Thymus (tissue), 11 donors: ENCODE data around the gene SPNS3. TPM values are rescaled to one million over a fixed set of nuclear protein-coding genes. Genes with fewer than 3 reads are reported as not detected.
A peak's percentile ranks its signal among the peaks of the same experiment; 100 is the strongest.

Source experiments
- DNase-seq, 9 donors: peaks; one replicate each; pipeline ENCODE4 v3.0.0-alpha.2; 2013; ENCODE audit warnings: low spot score in 9 of 9, low read depth in 6 of 9, missing footprints in 1 of 9
- H3K27ac ChIP-seq, 2 donors: one replicate each; pipeline ENCODE4 v1.5.1; 2013; ENCODE audit warnings: control low read depth in 1 of 2, low read depth in 1 of 2, low read length in 1 of 2, mild to moderate bottlenecking in 1 of 2, moderate library complexity in 1 of 2
- H3K27me3 ChIP-seq, 2 donors: one replicate each; pipeline ENCODE4 v1.5.1; 2013; ENCODE audit warnings: low read length in 1 of 2; ENCODE audit not compliant: control insufficient read depth in 2 of 2, insufficient read depth in 1 of 2
- H3K36me3 ChIP-seq, 2 donors: one replicate each; pipeline ENCODE4 v1.5.1; 2013; ENCODE audit warnings: low read length in 1 of 2, mild to moderate bottlenecking in 1 of 2, moderate library complexity in 1 of 2; ENCODE audit not compliant: control insufficient read depth in 2 of 2, insufficient read depth in 2 of 2
- H3K4me1 ChIP-seq, 2 donors: one replicate each; pipeline ENCODE4 v1.5.1; 2013; ENCODE audit warnings: low read length in 2 of 2; ENCODE audit not compliant: control insufficient read depth in 2 of 2, insufficient read depth in 2 of 2
- H3K4me3 ChIP-seq, 2 donors: one replicate each; pipeline ENCODE4 v1.5.1; 2013; ENCODE audit warnings: low read length in 2 of 2, control low read depth in 1 of 2, mild to moderate bottlenecking in 1 of 2
- H3K9me3 ChIP-seq, 2 donors: one replicate each; pipeline ENCODE4 v1.5.1; 2013; ENCODE audit warnings: low read length in 1 of 2, mild to moderate bottlenecking in 1 of 2; ENCODE audit not compliant: control insufficient read depth in 2 of 2, insufficient read depth in 1 of 2
- WGBS: extraction: QIAGEN DNeasy Blood & Tissue Kit; methylation state at CpG from one replicate; pipeline ENCODE4 v1.1.7; 2013; 5-methylcytosine and 5-hydroxymethylcytosine counted together
- polyA plus RNA-seq: library from polyadenylated mRNA; stranded (reverse); fragments of 200-250 nt; gene quantifications from one replicate; pipeline ENCODE4 v1.2.3, GENCODE V29; 2013
- total RNA-seq: library from RNA; stranded (reverse); fragments of 120-200 nt; gene quantifications from one replicate; pipeline ENCODE4 v1.2.4, GENCODE V29; 2013
- donor health status: healthy.

Gene SPNS3
- total and polyA plus RNA-seq, 2 donors = 9.1 to 11.5 TPM

- no peak for DNase-seq
- Histone ChIP-seq H3K9me3 (no peaks in the 10 kb centered on the region), H3K4me1 (peaks cover 0 to 15% of the 10 kb centered on the region in 2 donors), H3K36me3 (no peaks in the 10 kb centered on the region), H3K4me3 (no peak overlapping the region), H3K27me3 (no peaks in the 10 kb centered on the region), H3K27ac (no peak overlapping the region)
- WGBS = 95% methylated on average over 11 of the region's 11 CpGs
Observed at GRCh38 chr17:4514779-4515178, 81.0 kb downstream of the SPNS3 start.

- DNase-seq = no peak
- Histone ChIP-seq H3K36me3 (no peaks in the 10 kb centered on the region), H3K27me3 (no peaks in the 10 kb centered on the region), H3K4me1 (peaks cover 0 to 15% of the 10 kb centered on the region in 2 donors), H3K9me3 (no peaks in the 10 kb centered on the region), H3K27ac (no peak overlapping the region), H3K4me3 (no peak overlapping the region)
- 89% methylated on average over 5 of the region's 5 CpGs for WGBS
Observed at GRCh38 chr17:4515501-4515900, 81.8 kb downstream of the SPNS3 start.

GRCh38 chr17:4516735-4517134, 83.0 kb downstream of the SPNS3 start:
- peak in 1 of 9 donors; percentile 19 for DNase-seq
- Histone ChIP-seq H3K4me1 (peaks cover 0 to 15% of the 10 kb centered on the region in 2 donors), H3K36me3 (no peaks in the 10 kb centered on the region), H3K27me3 (no peaks in the 10 kb centered on the region), H3K27ac (peak overlapping the region in 1 of 2 donors; percentile 47), H3K9me3 (no peaks in the 10 kb centered on the region), H3K4me3 (no peak overlapping the region)
- WGBS = 92% methylated on average over 11 of the region's 11 CpGs

- Histone ChIP-seq H3K36me3 (no peaks in the 10 kb centered on the region), H3K27ac (peak overlapping the region in 1 of 2 donors; percentile 32), H3K9me3 (no peaks in the 10 kb centered on the region), H3K27me3 (no peaks in the 10 kb centered on the region), H3K4me3 (no peak overlapping the region), H3K4me1 (peaks cover 0 to 15% of the 10 kb centered on the region in 2 donors)
- DNase-seq = no peak
- 95% methylated on average over 10 of the region's 10 CpGs for WGBS
Observed at GRCh38 chr17:4518901-4519300, 85.2 kb downstream of the SPNS3 start.

- 95% methylated on average over 14 of the region's 14 CpGs for WGBS
Observed at GRCh38 chr17:4519361-4519788, 85.6 kb downstream of the SPNS3 start.

GRCh38 chr17:4520060-4520893, 86.5 kb downstream of the SPNS3 start:
- no peaks in the 10 kb centered on the region for H3K9me3 ChIP-seq
- no peaks in the 10 kb centered on the region for H3K27me3 ChIP-seq
- peaks cover 0 to 15% of the 10 kb centered on the region in 2 donors for H3K4me1 ChIP-seq
- no peak overlapping the region for H3K4me3 ChIP-seq
- no peaks in the 10 kb centered on the region for H3K36me3 ChIP-seq
- no peak for DNase-seq
- WGBS = 96% methylated on average over 19 of the region's 19 CpGs
- H3K27ac ChIP-seq = peak overlapping the region in 1 of 2 donors; percentile 15

More at GRCh38 chr17:4519361-4519788, 85.6 kb downstream of the SPNS3 start:
- peak overlapping the region in 1 of 2 donors; percentile 50 for H3K27ac ChIP-seq
- no peak for DNase-seq
- H3K4me3 ChIP-seq = no peak overlapping the region
- H3K4me1 ChIP-seq = peaks cover 0 to 15% of the 10 kb centered on the region in 2 donors
- H3K27me3 ChIP-seq = no peaks in the 10 kb centered on the region
- no peaks in the 10 kb centered on the region for H3K36me3 ChIP-seq
- H3K9me3 ChIP-seq = no peaks in the 10 kb centered on the region

GRCh38 chr17:4520894-4521600, 87.3 kb downstream of the SPNS3 start:
- Histone ChIP-seq H3K9me3 (no peaks in the 10 kb centered on the region), H3K4me3 (no peak overlapping the region), H3K4me1 (peaks cover 0 to 15% of the 10 kb centered on the region in 2 donors), H3K27ac (no peak overlapping the region), H3K27me3 (no peaks in the 10 kb centered on the region), H3K36me3 (no peaks in the 10 kb centered on the region)
- WGBS = 97% methylated on average over 8 of the region's 8 CpGs
- DNase-seq = no peak

GRCh38 chr17:4522661-4523060, 88.9 kb downstream of the SPNS3 start:
- H3K36me3 ChIP-seq = no peaks in the 10 kb centered on the region
- H3K9me3 ChIP-seq = no peaks in the 10 kb centered on the region
- 97% methylated on average over 6 of the region's 6 CpGs for WGBS
- H3K27me3 ChIP-seq = no peaks in the 10 kb centered on the region
- DNase-seq = no peak
- no peak overlapping the region for H3K27ac ChIP-seq
- H3K4me3 ChIP-seq = no peak overlapping the region
- H3K4me1 ChIP-seq = peaks cover 0 to 10% of the 10 kb centered on the region in 2 donors

- Histone ChIP-seq H3K27me3 (no peaks in the 10 kb centered on the region), H3K27ac (no peak overlapping the region), H3K4me3 (no peak overlapping the region), H3K36me3 (no peaks in the 10 kb centered on the region), H3K4me1 (peaks cover 0 to 8% of the 10 kb centered on the region in 2 donors), H3K9me3 (no peaks in the 10 kb centered on the region)
- WGBS = 99% methylated on average over 8 of the region's 8 CpGs
- no peak for DNase-seq
Observed at GRCh38 chr17:4523946-4524345, 90.2 kb downstream of the SPNS3 start.
